Measurements from ENCODE around the gene HS3ST1.
"Not testable (repeated sequence)": the region's sequence is repeated elsewhere in the genome, so short reads cannot be mapped to it uniquely, and the experiment has no call there.

Gene HS3ST1

GRCh38 chr4:11399461-11399971, 29.2 kb downstream of the HS3ST1 start:
- no peak for DNase-seq

GRCh38 chr4:11397819-11398610, 30.7 kb downstream of the HS3ST1 start:
- DNase-seq = no peak

- no peak for DNase-seq
These were observed 31.5 kb downstream of the HS3ST1 start for GRCh38 chr4:11397146-11397545.

- DNase-seq = no peak
These were observed 35.1 kb downstream of the HS3ST1 start for GRCh38 chr4:11393551-11393950.

GRCh38 chr4:11384072-11384471, 44.6 kb downstream of the HS3ST1 start:
- not testable (repeated sequence) for DNase-seq

- DNase-seq = no peak
These were observed 52.1 kb downstream of the HS3ST1 start for GRCh38 chr4:11376571-11376970.

- no peak for DNase-seq
These were observed 52.5 kb downstream of the HS3ST1 start for GRCh38 chr4:11376146-11376545.

- DNase-seq = peak in 2 of 14 donors; percentile 0 to 8
These were observed 60.0 kb downstream of the HS3ST1 start for GRCh38 chr4:11368701-11369115.

GRCh38 chr4:11367371-11367770, 61.3 kb downstream of the HS3ST1 start:
- peak in 13 of 14 donors; percentile 8 to 87 (median 63) for DNase-seq

- DNase-seq = no peak
These were observed 61.8 kb downstream of the HS3ST1 start for GRCh38 chr4:11366859-11367258.

- no peak for DNase-seq
These were observed 63.7 kb downstream of the HS3ST1 start for GRCh38 chr4:11365039-11365438.

- no peak for DNase-seq
These were observed 69.1 kb downstream of the HS3ST1 start for GRCh38 chr4:11359591-11359990.

- no peak for DNase-seq
These were observed 73.5 kb downstream of the HS3ST1 start for GRCh38 chr4:11355226-11355625.

- DNase-seq = no peak
These were observed 74.2 kb downstream of the HS3ST1 start for GRCh38 chr4:11354531-11354930.

- no peak for DNase-seq
These were observed 80.1 kb downstream of the HS3ST1 start for GRCh38 chr4:11348449-11349088.

GRCh38 chr4:11344916-11345315, 83.8 kb downstream of the HS3ST1 start:
- DNase-seq = no peak

- DNase-seq = no peak
These were observed 85.2 kb downstream of the HS3ST1 start for GRCh38 chr4:11343536-11343935.
